ENCODE measurements around the gene JHY.

Gene JHY

GRCh38 chr11:122978299-122978620 is 95.7 kb downstream of the JHY start:
- H3K27ac ChIP-seq (ENCODE audit: low read depth, low read length), result no peak overlapping the region
- no peaks in the 10 kb centered on the region for H3K36me3 ChIP-seq (ENCODE audit: control insufficient read depth, insufficient read depth, low read length)
- no peak overlapping the region for H3K9ac ChIP-seq (ENCODE audit: low read length)
- H3K27me3 ChIP-seq (ENCODE audit: control insufficient read depth, insufficient read depth, low read length), result peaks cover 43% of the 10 kb centered on the region
- no peak overlapping the region for H3K4me3 ChIP-seq (ENCODE audit: low read length)
- no peaks in the 10 kb centered on the region for H3K4me1 ChIP-seq (ENCODE audit: control insufficient read depth, insufficient read depth, low read length)

- Histone ChIP-seq H3K27ac (ENCODE audit: low read depth, low read length) (no peak overlapping the region), H3K9ac (ENCODE audit: low read length) (no peak overlapping the region), H3K4me1 (ENCODE audit: control insufficient read depth, insufficient read depth, low read length) (no peaks in the 10 kb centered on the region), H3K27me3 (ENCODE audit: control insufficient read depth, insufficient read depth, low read length) (peaks cover 46% of the 10 kb centered on the region), H3K36me3 (ENCODE audit: control insufficient read depth, insufficient read depth, low read length) (no peaks in the 10 kb centered on the region), H3K4me3 (ENCODE audit: low read length) (no peak overlapping the region)
These were observed 96.7 kb downstream of the JHY start for GRCh38 chr11:122979103-122979814.

GRCh38 chr11:122979815-122980595 is 97.4 kb downstream of the JHY start:
- H3K9ac ChIP-seq (ENCODE audit: low read length), result no peak overlapping the region
- peaks cover 46% of the 10 kb centered on the region for H3K27me3 ChIP-seq (ENCODE audit: control insufficient read depth, insufficient read depth, low read length)
- H3K4me3 ChIP-seq (ENCODE audit: low read length), result no peak overlapping the region
- no peaks in the 10 kb centered on the region for H3K36me3 ChIP-seq (ENCODE audit: control insufficient read depth, insufficient read depth, low read length)
- H3K27ac ChIP-seq (ENCODE audit: low read depth, low read length), result no peak overlapping the region
- H3K4me1 ChIP-seq (ENCODE audit: control insufficient read depth, insufficient read depth, low read length), result no peaks in the 10 kb centered on the region

- H3K9ac ChIP-seq (ENCODE audit: low read length), result no peak within 1 kb of the TSS
- no peaks in the 10 kb centered on the region for H3K36me3 ChIP-seq (ENCODE audit: control insufficient read depth, insufficient read depth, low read length)
- H3K4me3 ChIP-seq (ENCODE audit: low read length), result no peak within 1 kb of the TSS
- H3K27ac ChIP-seq (ENCODE audit: low read depth, low read length), result no peak within 1 kb of the TSS
- no peaks in the 10 kb centered on the region for H3K4me1 ChIP-seq (ENCODE audit: control insufficient read depth, insufficient read depth, low read length)
- peaks cover 46% of the 10 kb centered on the region for H3K27me3 ChIP-seq (ENCODE audit: control insufficient read depth, insufficient read depth, low read length)
These were observed 99.1 kb downstream of the JHY start, which contains the start of gene BSX for GRCh38 chr11:122981388-122982264. Gene BSX, minus strand, starts transcription at chr11:122981834. Its CDS starts 163 bp downstream, at chr11:122981671.

GRCh38 chr11:122983438-122984185 is 101.1 kb downstream of the JHY start:
- Histone ChIP-seq H3K4me3 (ENCODE audit: low read length) (peak overlapping the region; percentile 50), H3K27me3 (ENCODE audit: control insufficient read depth, insufficient read depth, low read length) (peaks cover 31% of the 10 kb centered on the region), H3K4me1 (ENCODE audit: control insufficient read depth, insufficient read depth, low read length) (no peaks in the 10 kb centered on the region), H3K27ac (ENCODE audit: low read depth, low read length) (no peak overlapping the region), H3K9ac (ENCODE audit: low read length) (no peak overlapping the region), H3K36me3 (ENCODE audit: control insufficient read depth, insufficient read depth, low read length) (no peaks in the 10 kb centered on the region)

GRCh38 chr11:122984186-122985011 is 101.8 kb downstream of the JHY start:
- H3K27ac ChIP-seq (ENCODE audit: low read depth, low read length), result no peak overlapping the region
- no peak overlapping the region for H3K9ac ChIP-seq (ENCODE audit: low read length)
- no peaks in the 10 kb centered on the region for H3K4me1 ChIP-seq (ENCODE audit: control insufficient read depth, insufficient read depth, low read length)
- H3K27me3 ChIP-seq (ENCODE audit: control insufficient read depth, insufficient read depth, low read length), result peaks cover 27% of the 10 kb centered on the region
- H3K4me3 ChIP-seq (ENCODE audit: low read length), result peak overlapping the region; percentile 50
- no peaks in the 10 kb centered on the region for H3K36me3 ChIP-seq (ENCODE audit: control insufficient read depth, insufficient read depth, low read length)

- Histone ChIP-seq H3K4me1 (ENCODE audit: control insufficient read depth, insufficient read depth, low read length) (no peaks in the 10 kb centered on the region), H3K27me3 (ENCODE audit: control insufficient read depth, insufficient read depth, low read length) (no peaks in the 10 kb centered on the region), H3K9ac (ENCODE audit: low read length) (no peak overlapping the region), H3K4me3 (ENCODE audit: low read length) (no peak overlapping the region), H3K36me3 (ENCODE audit: control insufficient read depth, insufficient read depth, low read length) (no peaks in the 10 kb centered on the region), H3K27ac (ENCODE audit: low read depth, low read length) (no peak overlapping the region)
These were observed 113.0 kb downstream of the JHY start for GRCh38 chr11:122995526-122995925.

- Histone ChIP-seq H3K27me3 (ENCODE audit: control insufficient read depth, insufficient read depth, low read length) (no peaks in the 10 kb centered on the region), H3K27ac (ENCODE audit: low read depth, low read length) (no peak overlapping the region), H3K9ac (ENCODE audit: low read length) (no peak overlapping the region)
These were observed 116.3 kb downstream of the JHY start for GRCh38 chr11:122998727-122999366.

GRCh38 chr11:123000721-123001120 is 118.2 kb downstream of the JHY start:
- Histone ChIP-seq H3K36me3 (ENCODE audit: control insufficient read depth, insufficient read depth, low read length) (no peaks in the 10 kb centered on the region), H3K4me3 (ENCODE audit: low read length) (no peak overlapping the region), H3K4me1 (ENCODE audit: control insufficient read depth, insufficient read depth, low read length) (no peaks in the 10 kb centered on the region), H3K9ac (ENCODE audit: low read length) (no peak overlapping the region), H3K27me3 (ENCODE audit: control insufficient read depth, insufficient read depth, low read length) (no peaks in the 10 kb centered on the region), H3K27ac (ENCODE audit: low read depth, low read length) (no peak overlapping the region)

More at GRCh38 chr11:122998727-122999366, 116.3 kb downstream of the JHY start:
- H3K4me1 ChIP-seq (ENCODE audit: control insufficient read depth, insufficient read depth, low read length), result no peaks in the 10 kb centered on the region
- H3K36me3 ChIP-seq (ENCODE audit: control insufficient read depth, insufficient read depth, low read length), result no peaks in the 10 kb centered on the region
- H3K4me3 ChIP-seq (ENCODE audit: low read length), result no peak overlapping the region

- Histone ChIP-seq H3K27me3 (ENCODE audit: control insufficient read depth, insufficient read depth, low read length) (no peaks in the 10 kb centered on the region), H3K36me3 (ENCODE audit: control insufficient read depth, insufficient read depth, low read length) (no peaks in the 10 kb centered on the region), H3K4me3 (ENCODE audit: low read length) (no peak overlapping the region), H3K27ac (ENCODE audit: low read depth, low read length) (no peak overlapping the region), H3K9ac (ENCODE audit: low read length) (no peak overlapping the region), H3K4me1 (ENCODE audit: control insufficient read depth, insufficient read depth, low read length) (no peaks in the 10 kb centered on the region)
These were observed 124.4 kb downstream of the JHY start for GRCh38 chr11:123006860-123007542.

Measured in rectal smooth muscle tissue (tissue), 1 donor.